UCSD-AML1 (cell line): Measurements from ENCODE around the gene SMG9.

ENCODE experiments used
- DNase-seq: peaks from one replicate; lab custom pipeline; 2025; ENCODE audit not compliant: unreplicated experiment; lab: John Stamatoyannopoulos, UW

The SMG9 gene, protein sequence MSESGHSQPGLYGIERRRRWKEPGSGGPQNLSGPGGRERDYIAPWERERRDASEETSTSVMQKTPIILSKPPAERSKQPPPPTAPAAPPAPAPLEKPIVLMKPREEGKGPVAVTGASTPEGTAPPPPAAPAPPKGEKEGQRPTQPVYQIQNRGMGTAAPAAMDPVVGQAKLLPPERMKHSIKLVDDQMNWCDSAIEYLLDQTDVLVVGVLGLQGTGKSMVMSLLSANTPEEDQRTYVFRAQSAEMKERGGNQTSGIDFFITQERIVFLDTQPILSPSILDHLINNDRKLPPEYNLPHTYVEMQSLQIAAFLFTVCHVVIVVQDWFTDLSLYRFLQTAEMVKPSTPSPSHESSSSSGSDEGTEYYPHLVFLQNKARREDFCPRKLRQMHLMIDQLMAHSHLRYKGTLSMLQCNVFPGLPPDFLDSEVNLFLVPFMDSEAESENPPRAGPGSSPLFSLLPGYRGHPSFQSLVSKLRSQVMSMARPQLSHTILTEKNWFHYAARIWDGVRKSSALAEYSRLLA

DNA sequence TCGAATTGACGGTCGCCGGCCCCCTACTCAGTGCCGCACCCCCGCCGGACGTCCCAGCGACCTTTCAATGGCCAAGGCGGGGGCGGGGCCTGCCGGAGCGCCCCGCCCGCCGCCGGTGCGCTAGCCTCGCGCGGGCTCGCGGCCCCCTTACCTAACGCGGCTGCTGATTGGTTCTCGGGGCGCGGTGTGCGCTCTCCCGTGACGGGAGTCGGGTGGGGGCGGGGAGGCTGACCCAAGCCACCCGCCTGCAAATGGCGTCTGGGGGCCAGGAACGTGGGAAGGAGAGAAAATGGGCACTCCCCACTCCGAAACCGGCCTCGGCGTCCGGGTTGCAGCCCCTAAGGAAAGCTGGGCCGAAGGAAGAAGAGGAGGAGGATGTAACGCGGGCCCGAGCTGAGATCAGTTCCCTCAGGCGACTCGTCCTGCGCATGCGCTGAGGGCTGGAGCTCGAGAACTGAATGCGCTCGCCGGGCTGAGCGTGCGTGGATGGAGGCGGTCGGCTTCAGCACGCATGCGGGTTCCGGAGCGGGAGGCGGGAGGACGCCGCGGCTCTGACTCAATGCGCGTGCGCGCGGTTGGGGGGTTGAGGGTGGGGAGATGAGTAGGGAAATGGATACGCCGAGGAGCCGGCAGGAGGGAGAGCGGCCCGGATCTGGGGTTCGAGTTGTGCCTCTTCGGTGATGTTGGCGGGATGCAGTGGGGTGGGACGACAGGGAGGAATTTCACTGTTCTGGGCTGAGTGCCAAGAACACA is at the start of gene SMG9:
Gene SMG9, minus strand, starts transcription at position 460 of the 753 bp plus-strand sequence. CDS start 4,221 bp downstream, outside the sequence.
- DNase-seq = peak; percentile 98

DNA sequence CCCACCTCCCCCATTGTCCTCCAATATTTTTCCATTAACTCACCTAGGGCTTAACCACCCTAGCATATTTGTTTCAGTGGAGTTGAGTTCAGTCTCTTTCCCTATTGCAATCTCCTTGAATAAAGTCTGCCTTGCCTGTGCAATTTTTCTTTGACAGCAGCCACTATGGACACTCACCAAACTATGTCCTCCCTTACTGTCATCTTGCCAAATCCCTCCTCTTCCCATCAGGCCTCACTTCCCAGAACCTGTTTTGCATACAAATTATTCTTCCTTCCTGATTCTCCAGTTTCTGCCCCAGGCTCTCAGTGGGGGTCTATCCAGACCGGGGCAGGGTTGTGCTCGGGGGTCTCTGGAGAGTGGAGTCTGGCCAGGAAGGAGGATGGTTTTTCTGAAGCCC is 49.7 kb upstream of the SMG9 start:
- DNase-seq = no peak

DNA sequence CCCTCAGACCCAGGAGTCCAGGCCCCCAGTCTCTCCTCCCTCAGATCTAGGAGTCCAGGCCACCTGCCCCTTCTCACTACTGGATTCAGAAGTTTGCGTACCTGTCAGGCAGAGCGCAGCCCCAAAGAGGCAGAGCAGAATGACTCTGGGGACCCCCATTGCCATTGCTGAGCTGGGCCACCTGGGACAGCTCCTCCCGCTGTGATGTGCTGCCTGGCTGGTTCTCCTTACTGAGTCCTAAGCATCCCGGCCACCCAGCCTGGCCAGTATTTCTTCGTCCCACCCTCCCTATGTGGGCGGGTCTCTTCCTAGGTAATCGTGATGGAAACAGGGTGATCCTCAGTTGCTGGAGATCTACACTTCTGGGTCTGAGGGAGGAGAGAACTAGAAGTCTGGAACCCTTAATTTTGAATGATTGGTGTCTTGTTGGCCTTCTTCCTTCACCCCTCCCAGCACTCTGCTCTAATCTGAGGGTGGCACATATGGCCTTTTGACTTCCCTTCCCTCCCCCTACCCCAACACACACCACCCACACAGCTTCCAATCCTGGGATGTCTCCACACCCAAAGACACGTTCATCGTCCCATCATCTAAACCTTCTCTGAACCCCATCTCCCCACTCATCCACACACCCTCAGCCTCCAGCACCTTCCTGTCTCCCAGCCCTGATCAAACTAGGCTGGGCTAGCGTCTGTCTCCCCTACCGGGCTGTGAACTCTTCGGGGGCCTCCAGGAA is 47.6 kb upstream of the SMG9 start, which contains the start of gene LYPD5:
Gene LYPD5, minus strand, starts transcription at position 232 of the 736 bp plus-strand sequence. Its CDS starts 67 bp downstream, at position 165.
- DNase-seq = no peak

DNA sequence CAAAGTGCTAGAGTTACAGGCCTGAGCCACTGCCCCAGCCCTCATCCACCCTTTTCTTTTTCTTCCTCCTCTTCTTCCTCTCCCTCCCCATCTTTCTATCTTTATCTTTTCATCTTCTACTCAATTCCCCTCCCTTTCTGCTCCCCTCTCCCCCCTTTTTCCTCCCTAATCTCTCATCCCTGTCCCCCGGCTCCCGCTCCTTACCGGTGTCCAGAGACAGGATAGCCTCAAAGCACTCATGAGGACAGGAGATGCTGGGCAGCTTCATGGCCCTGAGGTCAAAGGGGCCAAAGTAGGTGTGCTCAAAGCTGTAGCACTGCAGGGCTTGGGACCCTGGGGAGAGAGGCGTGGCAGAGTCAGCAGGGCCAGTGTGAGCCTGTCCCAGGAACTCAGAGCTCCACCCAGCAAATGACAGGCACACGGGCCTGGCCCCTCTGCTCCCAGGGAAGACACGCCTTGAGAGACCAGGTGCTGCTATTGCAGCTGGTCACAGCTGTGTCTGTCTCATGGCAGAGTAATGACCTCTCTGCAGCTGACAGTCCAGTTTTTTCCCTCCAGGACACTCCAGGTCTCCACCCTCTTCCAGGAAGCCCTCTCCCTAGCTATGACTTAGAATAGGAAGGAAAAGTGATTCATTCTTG is 44.9 kb upstream of the SMG9 start:
- no peak for DNase-seq

DNA sequence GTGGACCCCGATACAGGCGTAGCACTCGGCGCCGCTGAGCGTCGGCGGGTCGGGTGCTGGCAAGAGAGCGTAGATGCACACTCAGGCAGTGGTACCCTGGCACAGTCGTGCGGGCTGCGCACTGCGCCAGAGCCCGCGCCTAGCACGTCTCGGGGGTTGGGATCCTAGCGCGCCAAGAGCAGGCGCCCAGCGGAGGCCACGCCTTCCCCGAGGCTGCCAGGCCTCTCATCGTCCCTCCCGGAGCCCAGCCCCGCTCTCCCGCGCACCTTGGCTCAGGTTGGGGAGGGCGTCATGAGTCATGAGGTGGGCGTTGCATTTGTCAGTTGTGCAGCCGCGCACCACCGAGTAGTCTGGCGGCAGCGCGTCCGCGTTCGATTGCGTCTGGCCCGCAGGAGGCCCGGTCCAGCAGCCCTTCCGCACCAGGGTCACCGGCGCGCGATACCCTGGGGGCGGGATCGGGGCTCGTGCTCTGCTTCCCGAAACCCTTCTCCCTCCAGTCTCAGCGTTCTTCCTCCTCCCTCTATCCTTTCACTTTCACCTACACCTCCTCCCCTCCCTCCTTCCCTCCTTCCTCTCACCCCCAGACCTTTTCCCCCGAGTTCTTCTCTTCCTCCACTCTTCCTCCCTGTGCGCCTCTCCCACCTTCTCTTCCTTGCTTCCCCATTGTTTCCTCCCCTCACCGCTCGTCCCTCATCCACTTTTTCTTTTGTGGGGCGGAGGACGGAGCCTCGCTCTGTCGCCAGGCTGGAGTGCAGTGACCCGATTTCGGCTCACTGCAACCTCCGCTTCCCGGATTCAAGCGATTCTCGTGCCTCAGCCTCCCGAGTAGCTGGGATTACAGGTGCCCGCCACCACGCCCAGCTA is 44.0 kb upstream of the SMG9 start:
- DNase-seq = no peak

DNA sequence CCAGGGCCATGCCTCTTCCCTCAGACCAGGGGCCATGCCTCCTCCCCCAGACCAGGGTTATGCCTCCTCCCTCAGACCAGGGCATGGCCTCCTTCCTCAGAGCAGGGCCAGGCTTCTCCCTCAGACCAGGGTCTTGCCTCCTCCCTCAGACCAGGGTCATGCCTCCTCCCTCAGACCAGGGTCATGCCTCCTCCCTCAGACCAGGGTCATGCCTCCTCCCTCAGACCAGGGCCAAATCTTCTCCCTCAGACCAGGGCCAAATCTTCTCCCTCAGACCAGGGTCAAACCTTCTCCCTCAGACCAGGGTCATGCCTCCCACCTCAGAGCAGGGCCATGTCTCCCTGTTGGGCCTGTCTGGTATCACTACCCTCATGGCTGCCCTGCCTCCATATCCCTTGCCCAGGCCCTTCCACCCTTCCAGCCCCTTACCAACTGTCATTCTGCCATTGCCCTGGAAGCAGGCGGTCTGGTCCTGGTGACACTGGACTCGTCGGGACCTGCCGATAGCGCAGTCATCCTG is 43.3 kb upstream of the SMG9 start:
- no peak for DNase-seq

DNA sequence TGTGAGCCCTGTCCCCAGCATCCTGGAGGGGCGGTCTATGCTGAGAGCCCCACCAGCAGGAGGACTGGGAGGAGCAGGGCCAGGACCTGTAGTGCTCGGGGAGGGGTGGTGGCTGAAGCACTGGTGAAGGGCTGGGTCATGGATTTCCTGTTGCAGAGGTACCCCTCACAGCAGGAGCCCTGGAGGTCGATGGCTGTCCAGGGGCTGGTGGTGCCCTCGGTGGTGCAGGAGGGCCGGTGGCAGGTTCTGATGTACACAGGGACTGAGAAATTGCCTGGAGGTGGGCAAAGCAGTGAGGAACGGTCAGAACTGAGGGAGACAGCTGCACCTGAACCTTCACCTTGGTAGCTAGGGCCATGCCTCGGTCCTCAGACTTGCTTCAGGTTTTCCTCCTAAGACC is 42.8 kb upstream of the SMG9 start:
- DNase-seq = no peak

DNA sequence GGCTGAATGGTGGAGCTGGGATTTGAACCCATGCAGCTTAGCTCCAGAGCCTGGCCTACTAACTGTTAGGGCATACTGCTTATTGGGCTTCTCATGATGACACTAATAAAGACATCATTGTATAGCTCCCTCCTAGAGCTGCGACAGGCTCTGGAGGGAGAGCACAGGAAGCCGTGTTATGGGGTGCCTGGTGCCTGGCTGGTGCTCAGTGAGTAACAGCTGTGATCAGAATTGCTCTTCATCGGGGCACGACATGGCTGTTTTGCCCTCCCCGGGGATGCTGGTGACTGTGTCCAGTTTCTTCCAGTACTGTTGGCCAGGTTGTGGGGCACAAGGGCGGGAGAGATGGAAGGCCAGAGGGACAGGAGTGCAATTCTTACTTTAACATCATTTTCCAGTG is 42.4 kb upstream of the SMG9 start:
- no peak for DNase-seq

DNA sequence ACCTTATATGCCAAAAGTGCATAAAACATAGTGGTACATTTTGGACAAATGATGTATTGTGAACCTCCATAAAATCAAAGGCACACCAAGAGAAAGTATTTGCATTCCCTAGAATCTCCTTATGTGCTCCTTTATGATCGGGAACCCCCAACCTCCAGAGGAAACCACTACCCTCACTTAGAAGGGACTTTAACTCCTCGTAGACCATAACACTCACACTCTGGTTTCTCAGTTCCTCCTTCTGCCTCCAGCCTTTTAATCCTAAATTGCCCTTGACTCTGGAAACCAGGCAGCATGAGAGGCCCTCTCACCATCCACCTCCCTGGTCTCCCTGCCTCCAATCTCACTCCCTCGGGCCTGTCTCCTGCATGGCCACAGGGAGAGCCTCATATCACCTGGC is 35.8 kb upstream of the SMG9 start:
- no peak for DNase-seq

DNA sequence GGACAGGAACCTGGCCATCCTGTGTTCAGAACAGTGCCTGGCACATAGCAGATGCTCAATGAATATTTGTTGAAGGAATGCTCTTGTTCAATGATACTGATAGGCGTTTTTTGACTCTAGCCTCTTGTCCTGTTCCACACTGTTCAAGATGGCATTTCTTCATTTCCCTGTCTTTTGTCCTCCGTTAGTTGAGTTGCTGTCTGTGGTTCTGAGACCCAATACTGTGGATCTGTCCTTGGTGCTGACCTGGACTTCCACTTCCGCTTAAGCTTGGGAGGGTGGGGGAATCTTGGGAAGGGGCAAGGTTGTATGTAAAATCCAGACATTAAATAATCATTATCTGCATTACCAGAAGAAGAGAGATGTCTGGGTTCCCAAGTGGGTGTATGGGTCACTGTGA is 34.3 kb upstream of the SMG9 start:
- no peak for DNase-seq

DNA sequence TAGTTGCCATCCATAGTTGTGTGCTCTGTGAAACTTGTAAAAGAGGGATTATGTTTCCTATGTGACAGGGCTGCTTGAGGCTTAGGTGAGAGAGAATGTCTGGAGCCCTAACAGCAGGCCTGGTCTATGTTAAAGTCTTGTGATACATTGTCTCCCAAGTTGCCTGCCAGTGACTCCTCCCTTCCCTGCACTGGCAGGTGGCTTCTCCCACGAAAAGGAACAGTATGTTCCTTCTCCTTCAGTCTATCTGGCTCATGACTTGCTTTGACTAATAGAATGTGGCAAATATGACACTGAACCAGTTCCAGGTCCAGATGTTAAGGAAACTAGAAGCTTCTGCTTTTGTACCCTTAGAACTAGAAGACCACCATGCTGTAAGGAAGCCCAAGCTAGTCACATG is 31.9 kb upstream of the SMG9 start:
- DNase-seq = no peak

DNA sequence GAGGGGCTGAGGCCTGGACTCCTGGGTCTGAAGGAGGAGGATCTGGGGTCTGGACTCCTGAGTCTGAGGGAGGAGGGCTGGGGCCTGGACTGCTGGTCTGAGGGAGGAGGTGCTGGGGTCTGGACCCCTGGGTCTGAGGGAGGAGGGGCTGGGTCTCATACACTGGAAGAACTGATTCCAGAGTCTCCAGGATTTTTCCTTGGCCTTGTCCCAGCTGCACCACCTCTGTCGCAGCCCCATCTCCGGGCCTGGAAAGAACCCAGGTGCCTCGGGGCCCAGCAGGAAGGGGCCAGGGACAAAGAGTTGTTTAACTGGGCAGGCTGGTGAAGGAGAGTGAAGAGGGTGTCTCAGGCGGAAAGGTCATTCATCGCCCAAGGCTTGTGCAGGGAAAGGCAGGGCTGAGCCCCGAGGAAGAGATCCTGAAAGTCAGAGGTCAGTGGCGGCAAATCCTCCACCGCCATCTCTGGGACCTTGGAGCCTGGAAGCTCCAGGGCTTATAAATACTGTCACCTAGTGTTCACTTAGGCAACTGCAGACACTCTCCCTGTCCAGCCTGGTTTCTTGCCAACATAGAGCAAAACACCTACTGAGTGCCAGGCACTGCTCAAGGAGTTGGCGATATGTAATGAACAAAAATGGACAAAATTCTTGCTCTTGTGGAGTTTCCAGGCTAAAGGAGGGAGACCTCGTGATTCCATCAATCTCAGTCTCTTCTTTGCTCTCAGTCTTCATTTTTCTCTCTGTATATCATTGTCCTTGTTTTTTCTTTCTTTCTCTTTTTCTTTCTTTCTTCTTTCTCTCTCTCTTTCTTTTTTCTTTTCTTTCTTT is 30.4 kb upstream of the SMG9 start:
- DNase-seq = peak; percentile 47

DNA sequence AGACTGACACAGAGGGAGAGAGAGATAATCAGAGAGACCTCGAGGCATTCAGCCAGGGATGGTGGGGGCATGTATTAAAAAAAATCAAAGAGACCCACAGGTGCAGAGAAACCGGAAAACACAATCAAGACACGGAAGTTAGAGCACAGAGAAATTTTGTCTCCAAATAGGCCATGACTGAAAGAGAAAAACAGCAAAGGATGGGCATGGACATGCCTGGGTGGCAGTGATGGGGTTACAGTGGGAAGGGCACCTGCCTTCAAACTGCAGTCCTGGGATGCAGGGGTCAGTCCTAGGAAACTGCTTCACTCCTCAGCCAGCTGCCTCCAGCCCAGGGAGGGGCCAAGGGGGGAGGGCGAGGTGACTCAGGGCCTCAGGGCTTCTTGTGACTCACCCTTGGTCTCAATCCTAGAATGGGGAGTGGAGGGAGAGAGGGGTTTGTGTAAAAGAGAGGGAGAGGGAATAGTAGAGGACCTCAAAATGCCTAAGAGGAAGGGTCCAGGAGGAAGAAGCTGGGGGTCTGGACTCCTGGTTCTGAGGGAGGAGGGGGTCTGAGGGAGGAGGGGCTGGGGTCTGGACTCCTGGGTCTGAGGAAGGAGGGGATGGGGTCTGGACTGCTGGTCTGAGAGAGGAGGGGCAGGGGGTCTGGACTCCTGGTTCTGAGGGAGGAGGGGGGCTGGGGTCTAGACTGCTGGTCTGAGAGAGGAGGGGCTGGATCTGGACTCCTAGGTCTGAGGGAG is 29.6 kb upstream of the SMG9 start:
- DNase-seq = peak; percentile 33

DNA sequence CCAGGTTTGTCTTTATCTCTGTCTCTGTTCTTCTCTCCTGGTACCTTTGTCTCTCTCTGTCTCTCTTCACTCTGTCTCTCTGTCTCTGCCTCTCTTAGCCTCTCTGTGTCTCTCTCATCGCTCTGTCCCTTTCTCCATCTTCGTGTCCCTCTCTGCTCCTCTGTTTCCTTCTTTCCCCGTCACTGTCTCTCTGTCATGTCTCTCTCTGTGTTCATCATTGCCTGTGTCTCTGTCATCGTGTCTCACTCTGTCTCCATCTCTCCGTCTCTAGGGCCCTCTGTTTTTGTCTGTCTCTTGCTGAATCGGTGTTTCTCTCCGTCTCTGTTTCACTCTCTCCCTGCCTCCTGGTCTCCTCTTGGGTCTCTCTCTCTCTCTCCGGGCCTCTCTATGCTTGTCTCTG is 28.9 kb upstream of the SMG9 start:
- DNase-seq = no peak

DNA sequence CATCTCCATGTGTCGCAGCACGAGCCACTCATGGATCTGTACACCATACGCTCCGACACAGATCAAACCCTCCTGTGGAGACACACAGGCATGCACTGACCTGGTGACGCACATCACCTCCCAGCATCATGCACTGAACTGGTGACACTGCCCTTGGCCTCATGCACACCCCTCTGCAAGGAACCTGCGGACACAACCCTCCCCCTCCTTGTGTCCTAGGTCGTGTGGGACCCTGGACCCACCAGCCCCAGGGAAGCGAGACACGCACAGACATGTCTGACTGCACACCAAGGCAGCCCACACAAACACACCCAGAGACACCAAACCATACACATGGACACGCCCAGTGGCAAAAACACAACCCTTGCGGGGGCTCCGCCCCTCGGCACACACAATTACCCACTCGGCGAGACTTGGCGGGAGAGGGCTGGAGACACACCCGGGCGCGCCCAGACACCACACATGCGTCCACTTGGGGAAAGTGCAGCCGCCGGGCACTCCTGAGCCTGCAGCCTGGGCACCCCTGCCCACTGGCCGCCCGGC is 28.0 kb upstream of the SMG9 start:
- no peak for DNase-seq

DNA sequence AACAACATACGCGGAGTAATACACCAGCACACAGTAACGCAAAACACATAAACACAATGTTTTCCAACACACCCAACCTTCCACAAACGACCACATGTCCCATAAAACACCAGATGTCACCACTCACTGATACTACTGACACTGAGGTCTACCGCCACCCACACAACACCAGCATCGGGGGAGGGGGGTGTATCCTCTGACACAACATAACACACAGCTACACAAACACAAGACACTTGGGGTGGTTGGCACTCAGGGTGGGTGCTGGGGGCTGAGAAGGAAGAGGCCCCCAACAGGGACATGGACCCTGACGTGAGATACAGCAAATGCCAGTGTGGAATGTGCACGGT is 27.5 kb upstream of the SMG9 start:
- no peak for DNase-seq

DNA sequence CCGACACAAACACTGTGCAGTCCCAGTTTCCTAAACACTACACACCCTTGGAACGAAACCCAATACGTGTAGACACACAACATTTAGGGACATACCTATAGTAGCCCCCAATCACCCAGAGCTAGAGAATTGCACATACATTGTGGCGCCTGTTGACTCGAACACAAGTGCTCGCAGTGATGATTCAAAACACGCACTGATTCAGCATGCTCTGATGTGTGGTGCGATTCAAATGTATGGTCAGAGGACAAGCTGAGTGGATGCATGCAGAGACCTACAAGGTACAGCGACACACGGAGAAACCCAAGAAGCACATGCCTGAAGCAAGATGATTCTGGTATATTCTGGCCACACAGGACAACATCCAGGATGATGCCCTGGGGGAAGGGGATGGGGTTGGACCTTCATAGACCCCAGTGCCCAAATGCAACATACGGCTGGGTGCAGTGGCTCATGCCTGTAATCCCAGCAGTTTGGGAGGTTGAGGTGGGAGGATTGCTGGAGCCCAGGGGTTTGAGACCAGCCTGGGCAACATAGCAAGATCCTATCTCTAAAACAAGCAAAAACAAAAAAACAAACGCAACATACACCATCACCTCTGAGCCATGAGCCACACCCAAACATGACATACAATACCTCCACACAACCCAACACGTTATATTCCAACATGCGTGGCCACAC is 27.0 kb upstream of the SMG9 start:
- no peak for DNase-seq
